OCI-LY3 (cell line): Measurements from ENCODE around the gene PIP5K1B.

Experiments
- EZH2phosphoT487 ChIP-seq: fragments of 200-600 bp; shearing (Covaris generic); IDR thresholded peaks from 2 replicates; pipeline ENCODE4 v1.6.1; 2018; ENCODE audit warnings: antibody characterized with exemption, mixed run types, low read depth
- TF ChIP-seq, protein P1 (sequence below): fragments of 200-600, 300-600 bp; sonication (generic); IDR thresholded peaks from 2 replicates; pipeline ENCODE4 v1.5.1; 2014; ENCODE audit warnings: antibody characterized with exemption, low read length, low read depth

GRCh38 chr9:68751556-68751955 lies 46.5 kb downstream of the PIP5K1B start:
- TF ChIP-seq, protein P1, sequence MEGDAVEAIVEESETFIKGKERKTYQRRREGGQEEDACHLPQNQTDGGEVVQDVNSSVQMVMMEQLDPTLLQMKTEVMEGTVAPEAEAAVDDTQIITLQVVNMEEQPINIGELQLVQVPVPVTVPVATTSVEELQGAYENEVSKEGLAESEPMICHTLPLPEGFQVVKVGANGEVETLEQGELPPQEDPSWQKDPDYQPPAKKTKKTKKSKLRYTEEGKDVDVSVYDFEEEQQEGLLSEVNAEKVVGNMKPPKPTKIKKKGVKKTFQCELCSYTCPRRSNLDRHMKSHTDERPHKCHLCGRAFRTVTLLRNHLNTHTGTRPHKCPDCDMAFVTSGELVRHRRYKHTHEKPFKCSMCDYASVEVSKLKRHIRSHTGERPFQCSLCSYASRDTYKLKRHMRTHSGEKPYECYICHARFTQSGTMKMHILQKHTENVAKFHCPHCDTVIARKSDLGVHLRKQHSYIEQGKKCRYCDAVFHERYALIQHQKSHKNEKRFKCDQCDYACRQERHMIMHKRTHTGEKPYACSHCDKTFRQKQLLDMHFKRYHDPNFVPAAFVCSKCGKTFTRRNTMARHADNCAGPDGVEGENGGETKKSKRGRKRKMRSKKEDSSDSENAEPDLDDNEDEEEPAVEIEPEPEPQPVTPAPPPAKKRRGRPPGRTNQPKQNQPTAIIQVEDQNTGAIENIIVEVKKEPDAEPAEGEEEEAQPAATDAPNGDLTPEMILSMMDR, result no peak
- no peak for TF ChIP-seq EZH2phosphoT487
